Liver (tissue), 9 donors: ENCODE data around the gene TJP1. TPM values are rescaled to one million over a fixed set of nuclear protein-coding genes. Genes with fewer than 3 reads are reported as not detected.

ENCODE experiments used
- DNase-seq: peaks from one replicate; pipeline ENCODE4 v3.0.0-alpha.2; 2017; ENCODE audit warnings: low spot score
- H3K27ac ChIP-seq, 2 donors: one replicate each; pipeline ENCODE4 v1.7.0; 2013; ENCODE audit warnings: inconsistent platforms in 2 of 2, low read length in 2 of 2, control low read depth in 1 of 2, low read depth in 1 of 2, mild to moderate bottlenecking in 1 of 2
- H3K27me3 ChIP-seq, 4 donors: one replicate each; pipeline versions ENCODE4 v1.6.1 to v1.7.0; 2013; ENCODE audit warnings: low read length in 3 of 4, inconsistent platforms in 1 of 4, mild to moderate bottlenecking in 1 of 4, moderate library complexity in 1 of 4; ENCODE audit not compliant: control insufficient read depth in 4 of 4, insufficient read depth in 4 of 4
- H3K36me3 ChIP-seq, 4 donors: one replicate each; pipeline versions ENCODE4 v1.6.1 to v1.7.0; 2013; ENCODE audit warnings: low read length in 3 of 4, mild to moderate bottlenecking in 3 of 4, low read depth in 1 of 4, moderate library complexity in 1 of 4; ENCODE audit not compliant: control insufficient read depth in 4 of 4, insufficient read depth in 3 of 4
- H3K4me1 ChIP-seq, 4 donors: one replicate each; pipeline versions ENCODE4 v1.6.1 to v1.7.0; 2013; ENCODE audit warnings: low read length in 3 of 4, mild to moderate bottlenecking in 3 of 4, moderate library complexity in 1 of 4; ENCODE audit not compliant: control insufficient read depth in 4 of 4, insufficient read depth in 4 of 4
- H3K4me3 ChIP-seq, 3 donors: one replicate each; pipeline versions ENCODE4 v1.6.1 to v1.7.0; 2013; ENCODE audit warnings: low read length in 3 of 3, control low read depth in 1 of 3, low read depth in 1 of 3, mild to moderate bottlenecking in 1 of 3
- H3K9ac ChIP-seq, 2 donors: one replicate each; pipeline ENCODE4 v1.7.0; 2013; ENCODE audit warnings: low read length in 2 of 2, mild to moderate bottlenecking in 2 of 2, moderate library complexity in 2 of 2, control low read depth in 1 of 2, low read depth in 1 of 2
- H3K9me3 ChIP-seq, 4 donors: one replicate each; pipeline versions ENCODE4 v1.6.1 to v1.7.0; 2013; ENCODE audit warnings: low read length in 3 of 4; ENCODE audit not compliant: control insufficient read depth in 4 of 4
- ATF3 ChIP-seq: IDR thresholded peaks from 2 replicates; pipeline ENCODE4 v1.6.1; 2016; ENCODE audit warnings: antibody characterized with exemption
- CTCF ChIP-seq: fragments of 150-350 bp; IDR thresholded peaks from 2 replicates; pipeline ENCODE4 v1.5.1; 2017; ENCODE audit warnings: improper control_type of control experiment, low read depth, low read length; ENCODE audit not compliant: missing input control
- EGR1 ChIP-seq, 2 donors: IDR thresholded peaks; 2 replicates each; pipeline ENCODE4 v1.6.1; 2016 to 2018; ENCODE audit warnings: antibody characterized with exemption in 2 of 2, low read depth in 2 of 2
- FOXA1 ChIP-seq: IDR thresholded peaks from 2 replicates; pipeline ENCODE4 v1.6.1; 2016; ENCODE audit warnings: antibody characterized with exemption
- FOXA2 ChIP-seq: IDR thresholded peaks from 2 replicates; pipeline ENCODE4 v1.6.1; 2016; ENCODE audit warnings: antibody characterized with exemption
- GABPA ChIP-seq, 2 donors: IDR thresholded peaks in 1 of 2; conservative IDR thresholded peaks in 1 of 2; 2 replicates each; pipeline ENCODE4 v1.6.1; 2016; ENCODE audit warnings: antibody characterized with exemption in 2 of 2, mild to moderate bottlenecking in 1 of 2, moderate library complexity in 1 of 2
- HNF4A ChIP-seq, 2 donors: conservative IDR thresholded peaks; 2 replicates each; pipeline ENCODE4 v1.6.1; 2016; ENCODE audit warnings: antibody characterized with exemption in 2 of 2, mild to moderate bottlenecking in 2 of 2
- HNF4G ChIP-seq: IDR thresholded peaks from 2 replicates; pipeline ENCODE4 v1.6.1; 2016; ENCODE audit warnings: antibody characterized with exemption
- JUND ChIP-seq, 2 donors: IDR thresholded peaks; 2 replicates each; pipeline ENCODE4 v1.6.1; 2016; ENCODE audit warnings: antibody characterized with exemption in 2 of 2
- MAX ChIP-seq: IDR thresholded peaks from 2 replicates; pipeline ENCODE4 v1.6.1; 2016; ENCODE audit warnings: antibody characterized with exemption
- NR2F2 ChIP-seq: IDR thresholded peaks from 2 replicates; pipeline ENCODE4 v1.6.1; 2016; ENCODE audit warnings: antibody characterized with exemption
- RAD21 ChIP-seq, 2 donors: IDR thresholded peaks; 2 replicates each; pipeline ENCODE4 v1.6.1; 2016; ENCODE audit warnings: antibody characterized with exemption in 2 of 2, mild to moderate bottlenecking in 2 of 2
- REST ChIP-seq: IDR thresholded peaks from 2 replicates; pipeline ENCODE4 v1.6.1; 2016; ENCODE audit warnings: antibody characterized with exemption, mild to moderate bottlenecking
- RXRA ChIP-seq, 2 donors: IDR thresholded peaks; 2 replicates each; pipeline ENCODE4 v1.6.1; 2017 to 2018; ENCODE audit warnings: antibody characterized with exemption in 2 of 2, mild to moderate bottlenecking in 1 of 2
- SP1 ChIP-seq: IDR thresholded peaks from 2 replicates; pipeline ENCODE4 v1.6.1; 2018; ENCODE audit warnings: antibody characterized with exemption, mild to moderate bottlenecking
- TAF1 ChIP-seq: conservative IDR thresholded peaks from 2 replicates; pipeline ENCODE4 v1.6.1; 2016; ENCODE audit warnings: antibody characterized with exemption, mild to moderate bottlenecking
- YY1 ChIP-seq: IDR thresholded peaks from 2 replicates; pipeline ENCODE4 v1.6.1; 2016; ENCODE audit warnings: antibody characterized with exemption, mild to moderate bottlenecking
- ZBTB33 ChIP-seq: IDR thresholded peaks from 2 replicates; pipeline ENCODE4 v1.6.1; 2016; ENCODE audit warnings: antibody characterized with exemption
- WGBS: extraction: QIAGEN DNeasy Blood & Tissue Kit; methylation state at CpG from one replicate; pipeline ENCODE4 v1.1.7; 2013; 5-methylcytosine and 5-hydroxymethylcytosine counted together
- polyA plus RNA-seq, 2 donors: library from polyadenylated mRNA; stranded (reverse) in 1 of 2; unstranded in 1 of 2; fragments of 200-250 nt in 1 of 2; fragments of >200 nt in 1 of 2; fragmentation: Nextera tagmentation in 1 of 2; extraction: Ambion mirVana in 1 of 2; gene quantifications; one replicate each; pipeline versions ENCODE4 v1.2.1 to v1.2.3, GENCODE V29; 2013 to 2015
- total RNA-seq, 2 donors: library from RNA; depleted of rRNA; stranded (reverse); fragments of >200 nt; gene quantifications; one replicate each; pipeline ENCODE4 v1.2.3, GENCODE V29; 2014
- donor health status: healthy.
- donor health status: healthy.
- donor health status: healthy.
- donor health status: healthy.
- donor health status: healthy.

TJP1 gene
- total and polyA plus RNA-seq, 4 donors = 12.6 to 40.4 (median 16.9) TPM

- H3K9ac ChIP-seq = no peak overlapping the region
- no peaks in the 10 kb centered on the region for H3K36me3 ChIP-seq
- no peak overlapping the region for H3K4me3 ChIP-seq
- H3K9me3 ChIP-seq = no peaks in the 10 kb centered on the region
- no peak for DNase-seq
- peaks cover 3 to 23% (median 8%) of the 10 kb centered on the region in 4 donors for H3K4me1 ChIP-seq
- H3K27me3 ChIP-seq = no peaks in the 10 kb centered on the region
- no peak overlapping the region for H3K27ac ChIP-seq
- TF ChIP-seq SP1 = no peak
- TF ChIP-seq TAF1 = no peak
- TF ChIP-seq FOXA1 = no peak
- TF ChIP-seq REST = no peak
- no peak for TF ChIP-seq YY1
- no peak for TF ChIP-seq HNF4G
- no peak for TF ChIP-seq RAD21 (IDR thresholded peaks at IDR 0.05)
- no peak for TF ChIP-seq ATF3
- no peak for TF ChIP-seq JUND (IDR thresholded peaks at IDR 0.05)
- no peak for TF ChIP-seq MAX
- no peak for TF ChIP-seq EGR1 (IDR thresholded peaks at IDR 0.05; ENCODE audit: low read depth in 2 of 2)
- TF ChIP-seq RXRA (IDR thresholded peaks at IDR 0.05) = no peak
- no peak for TF ChIP-seq GABPA (IDR thresholded peaks at IDR 0.05 in 1 of 2, conservative IDR thresholded peaks at IDR 0.05 in 1 of 2)
- no peak for TF ChIP-seq NR2F2
- no peak for TF ChIP-seq ZBTB33
- no peak for TF ChIP-seq HNF4A (conservative IDR thresholded peaks at IDR 0.05)
- no peak for TF ChIP-seq CTCF
- TF ChIP-seq FOXA2 = no peak
- WGBS = 90% methylated on average over 5 of the region's 5 CpGs
These were observed 22.1 kb upstream of the TJP1 start for GRCh38 chr15:29844290-29844903.
